ENCODE results near the gene GPBAR1. TPM values are rescaled to one million over a fixed set of nuclear protein-coding genes. Genes with fewer than 3 reads are reported as not detected.

The GPBAR1 gene
- total and polyA plus RNA-seq, 11 donors = 0.52 to 4.7 (median 1.2) TPM

DNA sequence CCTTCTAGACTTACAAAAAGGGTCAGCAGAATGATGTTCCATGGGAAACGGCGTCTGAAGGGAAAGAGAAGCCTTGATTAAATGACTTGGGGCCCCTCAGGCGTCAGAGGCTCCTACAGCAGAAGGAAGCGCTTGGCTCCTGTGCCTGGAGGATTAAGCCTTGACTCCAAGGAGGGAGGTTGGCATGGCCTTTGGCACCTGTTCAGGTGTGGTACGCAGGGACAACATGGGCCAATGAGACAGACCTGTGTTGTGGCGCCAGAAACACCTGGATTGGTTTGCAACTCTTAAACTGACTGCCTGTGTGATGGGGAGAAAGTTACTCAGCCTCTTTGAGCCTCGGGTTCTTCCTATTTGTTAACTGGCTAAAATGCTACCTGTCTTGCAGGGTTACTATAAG is 17.1 kb downstream of the GPBAR1 start:
- intact Hi-C loops (cut with DNase I) = loop anchor here in 1 of 10 donors (10.0 kb wide), 1 partner anchor 367 kb away; no protein-coding TSS in a partner anchor
- TF ChIP-seq, protein P1, sequence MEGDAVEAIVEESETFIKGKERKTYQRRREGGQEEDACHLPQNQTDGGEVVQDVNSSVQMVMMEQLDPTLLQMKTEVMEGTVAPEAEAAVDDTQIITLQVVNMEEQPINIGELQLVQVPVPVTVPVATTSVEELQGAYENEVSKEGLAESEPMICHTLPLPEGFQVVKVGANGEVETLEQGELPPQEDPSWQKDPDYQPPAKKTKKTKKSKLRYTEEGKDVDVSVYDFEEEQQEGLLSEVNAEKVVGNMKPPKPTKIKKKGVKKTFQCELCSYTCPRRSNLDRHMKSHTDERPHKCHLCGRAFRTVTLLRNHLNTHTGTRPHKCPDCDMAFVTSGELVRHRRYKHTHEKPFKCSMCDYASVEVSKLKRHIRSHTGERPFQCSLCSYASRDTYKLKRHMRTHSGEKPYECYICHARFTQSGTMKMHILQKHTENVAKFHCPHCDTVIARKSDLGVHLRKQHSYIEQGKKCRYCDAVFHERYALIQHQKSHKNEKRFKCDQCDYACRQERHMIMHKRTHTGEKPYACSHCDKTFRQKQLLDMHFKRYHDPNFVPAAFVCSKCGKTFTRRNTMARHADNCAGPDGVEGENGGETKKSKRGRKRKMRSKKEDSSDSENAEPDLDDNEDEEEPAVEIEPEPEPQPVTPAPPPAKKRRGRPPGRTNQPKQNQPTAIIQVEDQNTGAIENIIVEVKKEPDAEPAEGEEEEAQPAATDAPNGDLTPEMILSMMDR (IDR thresholded peaks at IDR 0.05) = no peak
- no peak for TF ChIP-seq POLR2A (IDR thresholded peaks at IDR 0.05)
- ATAC-seq (no peak), DNase-seq (peak in 1 of 5 donors; percentile 8)
- Histone ChIP-seq H3K9me3 (no peaks in the 10 kb centered on the region), H3K36me3 (peaks cover 2 to 100% (median 83%) of the 10 kb centered on the region in 9 donors), H3K4me3 (no peak overlapping the region), H3K27ac (no peak overlapping the region), H3K4me1 (peaks cover 0 to 57% (median 26%) of the 10 kb centered on the region in 12 donors), H3K27me3 (no peaks in the 10 kb centered on the region)
- WGBS, 4 donors = 70 to 95% (median 86%) methylated on average over 7 of the region's 7 CpGs

DNA sequence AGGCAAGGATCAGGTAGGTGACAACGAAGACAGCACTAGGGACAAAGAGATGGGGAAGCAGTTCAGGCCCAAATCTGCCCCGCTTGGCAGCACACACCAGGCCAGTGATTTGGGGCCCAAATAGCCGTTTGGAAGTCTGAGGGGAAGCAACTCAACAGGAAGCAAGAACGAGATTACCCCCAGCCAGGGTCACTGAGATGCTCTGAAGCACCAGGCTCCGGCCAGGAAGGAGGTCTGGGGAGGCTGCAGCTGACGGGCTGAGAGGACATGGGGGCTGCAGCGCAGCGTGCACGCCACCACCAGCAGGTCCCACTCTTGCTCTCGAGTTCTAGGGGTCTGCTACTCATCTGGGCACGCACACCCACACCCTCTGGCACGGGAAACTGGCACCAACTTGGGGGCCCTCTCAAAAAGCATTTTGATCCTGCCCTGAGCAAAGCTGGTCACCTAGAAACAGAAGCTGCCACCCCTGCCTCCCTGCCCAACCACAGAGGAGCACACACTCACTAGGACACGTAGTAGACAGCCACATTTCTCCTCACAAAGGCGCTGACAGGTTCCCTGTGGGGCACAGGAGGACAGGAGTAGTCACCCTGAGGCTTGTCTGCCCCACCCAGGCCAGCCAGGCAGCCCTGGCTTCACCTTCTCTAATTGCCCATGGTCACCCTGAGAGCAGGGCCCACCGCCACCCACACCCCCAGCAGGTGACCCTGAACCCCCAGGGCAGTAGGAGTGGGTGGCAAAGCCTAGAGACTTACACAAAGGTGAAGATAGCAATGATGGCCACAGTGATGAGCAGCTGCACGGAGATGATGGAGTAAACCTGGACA is 17.9 kb downstream of the GPBAR1 start:
- 74 to 83% (median 79%) methylated on average over 14 to 16 of the region's 16 CpGs for WGBS, 4 donors
- no peaks in the 10 kb centered on the region for H3K9me3 ChIP-seq
- peak in 2 of 5 donors; percentile 10 to 22 for DNase-seq
- no peak overlapping the region for H3K27ac ChIP-seq
- H3K4me1 ChIP-seq = peaks cover 8 to 57% (median 29%) of the 10 kb centered on the region in 12 donors
- H3K36me3 ChIP-seq = peaks cover 2 to 100% (median 81%) of the 10 kb centered on the region in 9 donors
- ATAC-seq = no peak
- H3K4me3 ChIP-seq = no peak overlapping the region
- TF ChIP-seq POLR2A (IDR thresholded peaks at IDR 0.05) = no peak
- TF ChIP-seq, protein P1 (IDR thresholded peaks at IDR 0.05) = no peak
- no peaks in the 10 kb centered on the region for H3K27me3 ChIP-seq
- intact Hi-C loops (cut with DNase I) = loop anchor here in 1 of 10 donors (10.0 kb wide), 1 partner anchor 366 kb away; no protein-coding TSS in a partner anchor

DNA sequence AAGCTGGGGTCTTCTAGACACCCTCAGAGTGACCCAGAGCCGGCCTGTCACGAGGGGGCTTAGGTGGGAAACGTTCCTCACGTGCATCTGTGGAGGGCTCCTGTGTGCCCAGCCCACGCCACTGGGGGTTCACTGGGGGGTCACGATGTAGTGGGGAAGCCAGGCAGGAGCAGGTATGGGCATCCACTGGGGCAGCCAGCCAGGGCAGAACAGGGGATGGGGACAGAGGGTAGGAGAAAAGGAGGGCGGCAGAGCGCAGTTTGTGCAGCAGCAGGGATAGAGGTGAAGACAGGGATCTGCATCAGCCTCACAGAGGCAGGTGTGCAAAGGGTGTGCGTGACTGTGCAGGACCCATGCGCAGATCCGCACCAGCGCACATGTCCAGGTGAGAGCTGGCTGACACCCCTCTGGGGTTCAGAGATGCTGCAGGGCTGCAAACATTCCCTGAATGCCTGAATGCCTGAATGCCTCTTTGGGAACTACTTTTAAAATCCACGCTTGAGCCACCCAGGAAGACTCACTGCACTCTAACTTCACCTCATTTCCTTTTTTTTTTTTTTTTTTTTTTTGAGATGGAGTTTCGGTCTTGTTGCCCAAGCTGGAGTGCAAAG is 19.6 kb downstream of the GPBAR1 start:
- WGBS, 4 donors = 90 to 94% (median 93%) methylated on average over 13 to 14 of the region's 14 CpGs
- Histone ChIP-seq H3K27ac (peak overlapping the region in 1 of 12 donors; percentile 39), H3K36me3 (peaks cover 2 to 91% (median 65%) of the 10 kb centered on the region in 9 donors), H3K9me3 (no peaks in the 10 kb centered on the region), H3K27me3 (no peaks in the 10 kb centered on the region), H3K4me3 (no peak overlapping the region), H3K4me1 (peaks cover 17 to 57% (median 43%) of the 10 kb centered on the region in 12 donors)
- ATAC-seq (no peak), DNase-seq (peak in 1 of 5 donors; percentile 64)
- intact Hi-C loops (cut with DNase I) = loop anchor here in 2 of 10 donors (10.0 kb wide), 2 partner anchors 294 to 894 kb away; partner anchors contain the start of genes CNPPD1 (in 1 of the 2), RETREG2 (in 1 of the 2) and SLC23A3 (in 1 of the 2)
- TF ChIP-seq POLR2A (IDR thresholded peaks at IDR 0.05) = no peak
- TF ChIP-seq, protein P1 (IDR thresholded peaks at IDR 0.05) = no peak

Measured in heart left ventricle (tissue), 16 donors.